Suprapubic skin (tissue), 4 donors: ENCODE measurements around the gene KLK11.

Experiments
- POLR2A ChIP-seq, 2 donors: fragments of 450-650 bp; IDR thresholded peaks; one replicate each; pipeline ENCODE4 v1.6.1; 2017; ENCODE audit warnings: antibody characterized with exemption in 2 of 2, mild to moderate bottlenecking in 2 of 2, moderate library complexity in 2 of 2
- POLR2AphosphoS5 ChIP-seq, 3 donors: sonication (generic); formaldehyde crosslinking; IDR thresholded peaks; one replicate each; pipeline ENCODE4 v1.6.1; 2017; ENCODE audit warnings: antibody characterized with exemption in 3 of 3

GRCh38 chr19:51031220-51031879 lies 4.9 kb upstream of the KLK11 start:
- TF ChIP-seq POLR2A (IDR thresholded peaks at IDR 0.05), result no peak
- no peak for TF ChIP-seq POLR2AphosphoS5 (IDR thresholded peaks at IDR 0.05)
